HCT116 (cell line): ENCODE measurements around the gene NACC2.

Experiments used
- POLR2A ChIP-seq: IDR thresholded peaks from 2 replicates; pipeline ENCODE4 v1.7.0; 2011; ENCODE audit warnings: borderline replicate concordance; ENCODE audit not compliant: insufficient read depth, insufficient read length; ENCODE audit errors: extremely low read depth
- SIN3A ChIP-seq: IDR thresholded peaks from 2 replicates; pipeline ENCODE4 v1.6.1; 2012; ENCODE audit warnings: low read depth
- TF ChIP-seq, protein P1 (sequence below): IDR thresholded peaks from 2 replicates; pipeline ENCODE4 v1.6.1; 2012; ENCODE audit warnings: low read depth
- TF ChIP-seq, protein P2 (sequence below), 3 experiments: fragments of 200-600 bp in 1 of 3; sonication (generic) in 1 of 3; IDR thresholded peaks in 2 of 3; conservative IDR thresholded peaks in 1 of 3; 2 replicates each; pipeline ENCODE4 v1.5.1; 2012 to 2017; ENCODE audit warnings: low read depth in 2 of 3, low read length in 2 of 3, antibody characterized with exemption in 1 of 3, borderline replicate concordance in 1 of 3, control low read depth in 1 of 3, mild to moderate bottlenecking in 1 of 3, mixed read lengths in 1 of 3, mixed run types in 1 of 3, moderate library complexity in 1 of 3; ENCODE audit not compliant: insufficient read depth in 1 of 3

DNA sequence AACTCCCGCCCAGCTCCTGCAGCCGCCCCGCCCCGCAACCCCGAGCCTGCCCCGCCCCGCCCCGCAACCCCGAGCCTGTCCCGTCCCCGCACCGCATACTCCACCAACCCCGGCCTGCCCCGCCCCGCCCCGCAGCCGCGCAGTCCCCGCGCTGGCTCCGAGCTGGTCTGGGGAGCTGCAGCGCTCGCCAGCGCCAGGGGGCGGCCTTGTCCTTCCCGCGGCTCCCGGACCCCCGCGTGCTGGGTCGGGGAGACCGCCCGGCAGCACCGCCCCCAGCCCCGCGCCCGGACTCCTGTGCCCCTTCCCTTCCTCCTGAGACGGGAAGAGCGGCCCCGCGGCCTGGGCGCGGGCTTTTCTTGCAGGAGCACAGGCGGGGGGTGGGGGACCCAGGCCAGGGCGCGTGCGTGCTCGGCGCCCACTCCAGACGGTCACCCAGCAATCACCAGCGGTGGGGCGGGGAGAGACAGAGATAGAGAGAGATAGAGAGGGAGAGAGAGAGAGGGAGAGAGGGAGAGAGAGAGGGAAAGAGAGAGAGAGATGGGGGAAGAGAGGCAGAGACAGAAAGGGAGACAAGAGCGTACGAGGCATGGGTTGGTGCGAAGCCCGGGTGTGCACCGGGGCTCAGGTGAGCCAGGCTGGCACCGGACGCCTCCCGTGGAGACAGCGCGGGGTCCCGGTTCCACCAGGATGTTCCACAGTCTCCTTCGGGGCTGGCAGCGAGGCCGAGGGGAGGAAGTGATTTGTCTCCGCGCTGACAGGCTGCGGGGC lies 38.3 kb upstream of the NACC2 start:
- TF ChIP-seq SIN3A, result no peak
- TF ChIP-seq, protein P1, sequence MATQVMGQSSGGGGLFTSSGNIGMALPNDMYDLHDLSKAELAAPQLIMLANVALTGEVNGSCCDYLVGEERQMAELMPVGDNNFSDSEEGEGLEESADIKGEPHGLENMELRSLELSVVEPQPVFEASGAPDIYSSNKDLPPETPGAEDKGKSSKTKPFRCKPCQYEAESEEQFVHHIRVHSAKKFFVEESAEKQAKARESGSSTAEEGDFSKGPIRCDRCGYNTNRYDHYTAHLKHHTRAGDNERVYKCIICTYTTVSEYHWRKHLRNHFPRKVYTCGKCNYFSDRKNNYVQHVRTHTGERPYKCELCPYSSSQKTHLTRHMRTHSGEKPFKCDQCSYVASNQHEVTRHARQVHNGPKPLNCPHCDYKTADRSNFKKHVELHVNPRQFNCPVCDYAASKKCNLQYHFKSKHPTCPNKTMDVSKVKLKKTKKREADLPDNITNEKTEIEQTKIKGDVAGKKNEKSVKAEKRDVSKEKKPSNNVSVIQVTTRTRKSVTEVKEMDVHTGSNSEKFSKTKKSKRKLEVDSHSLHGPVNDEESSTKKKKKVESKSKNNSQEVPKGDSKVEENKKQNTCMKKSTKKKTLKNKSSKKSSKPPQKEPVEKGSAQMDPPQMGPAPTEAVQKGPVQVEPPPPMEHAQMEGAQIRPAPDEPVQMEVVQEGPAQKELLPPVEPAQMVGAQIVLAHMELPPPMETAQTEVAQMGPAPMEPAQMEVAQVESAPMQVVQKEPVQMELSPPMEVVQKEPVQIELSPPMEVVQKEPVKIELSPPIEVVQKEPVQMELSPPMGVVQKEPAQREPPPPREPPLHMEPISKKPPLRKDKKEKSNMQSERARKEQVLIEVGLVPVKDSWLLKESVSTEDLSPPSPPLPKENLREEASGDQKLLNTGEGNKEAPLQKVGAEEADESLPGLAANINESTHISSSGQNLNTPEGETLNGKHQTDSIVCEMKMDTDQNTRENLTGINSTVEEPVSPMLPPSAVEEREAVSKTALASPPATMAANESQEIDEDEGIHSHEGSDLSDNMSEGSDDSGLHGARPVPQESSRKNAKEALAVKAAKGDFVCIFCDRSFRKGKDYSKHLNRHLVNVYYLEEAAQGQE, result no peak
- TF ChIP-seq, protein P2, sequence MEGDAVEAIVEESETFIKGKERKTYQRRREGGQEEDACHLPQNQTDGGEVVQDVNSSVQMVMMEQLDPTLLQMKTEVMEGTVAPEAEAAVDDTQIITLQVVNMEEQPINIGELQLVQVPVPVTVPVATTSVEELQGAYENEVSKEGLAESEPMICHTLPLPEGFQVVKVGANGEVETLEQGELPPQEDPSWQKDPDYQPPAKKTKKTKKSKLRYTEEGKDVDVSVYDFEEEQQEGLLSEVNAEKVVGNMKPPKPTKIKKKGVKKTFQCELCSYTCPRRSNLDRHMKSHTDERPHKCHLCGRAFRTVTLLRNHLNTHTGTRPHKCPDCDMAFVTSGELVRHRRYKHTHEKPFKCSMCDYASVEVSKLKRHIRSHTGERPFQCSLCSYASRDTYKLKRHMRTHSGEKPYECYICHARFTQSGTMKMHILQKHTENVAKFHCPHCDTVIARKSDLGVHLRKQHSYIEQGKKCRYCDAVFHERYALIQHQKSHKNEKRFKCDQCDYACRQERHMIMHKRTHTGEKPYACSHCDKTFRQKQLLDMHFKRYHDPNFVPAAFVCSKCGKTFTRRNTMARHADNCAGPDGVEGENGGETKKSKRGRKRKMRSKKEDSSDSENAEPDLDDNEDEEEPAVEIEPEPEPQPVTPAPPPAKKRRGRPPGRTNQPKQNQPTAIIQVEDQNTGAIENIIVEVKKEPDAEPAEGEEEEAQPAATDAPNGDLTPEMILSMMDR (IDR thresholded peaks at IDR 0.05 in 2 of 3, conservative IDR thresholded peaks at IDR 0.05 in 1 of 3; ENCODE audit: borderline replicate concordance in 1 of 3, insufficient read depth in 1 of 3, low read depth in 2 of 3, low read length in 2 of 3), result peak; percentile 23 to 44 (median 42); a peak in 5 of 6 replicates
- no peak for TF ChIP-seq POLR2A
